ENCODE data around the gene NAPEPLD.

- TF ChIP-seq CTCF (IDR thresholded peaks at IDR 0.05) (no peak), POLR2A (IDR thresholded peaks at IDR 0.05) (no peak)
These were observed 17.8 kb downstream of the NAPEPLD start for GRCh38 chr7:103130901-103131624.
